SK-N-MC (cell line): ENCODE measurements around the gene SNAPIN.

Source experiments
- EZH2 ChIP-seq: fragments of 200-600 bp; sonication (generic); IDR thresholded peaks from one replicate; pipeline ENCODE4 v1.6.1; 2017; ENCODE audit warnings: antibody characterized with exemption
- POLR2AphosphoS5 ChIP-seq: IDR thresholded peaks from 2 replicates; pipeline ENCODE4 v1.6.1; 2012; ENCODE audit warnings: mild to moderate bottlenecking, low read depth, low read length, borderline replicate concordance

- TF ChIP-seq POLR2AphosphoS5 = peak; percentile 88
- no peak for TF ChIP-seq EZH2
Observed at GRCh38 chr1:153626904-153627714, 31.4 kb upstream of the SNAPIN start, which contains the start of gene S100A13.
